Tibial nerve (tissue), 4 donors: Measurements from ENCODE around the gene LGI1. TPM values are rescaled to one million over a fixed set of nuclear protein-coding genes. Genes with fewer than 3 reads are reported as not detected.

Experiments used
- DNase-seq, 2 donors: peaks; one replicate each; pipeline ENCODE4 v3.0.0-alpha.2; 2019; ENCODE audit warnings: low spot score in 2 of 2
- H3K27ac ChIP-seq, 4 donors: fragments of 200-600 bp; sonication (generic) in 3 of 4; one replicate each; pipeline ENCODE4 v1.5.1; 2017 to 2019; ENCODE audit warnings: mild to moderate bottlenecking in 1 of 4
- H3K27me3 ChIP-seq, 2 donors: fragments of 200-600 bp; sonication (generic) in 1 of 2; one replicate each; pipeline versions ENCODE4 v1.5.1 to v1.6.0; 2017 to 2019
- H3K36me3 ChIP-seq, 3 donors: fragments of 200-600 bp; sonication (generic); one replicate each; pipeline ENCODE4 v1.5.1; 2018 to 2019
- H3K4me1 ChIP-seq, 4 donors: fragments of 200-600 bp; sonication (generic) in 3 of 4; one replicate each; pipeline ENCODE4 v1.5.1; 2017 to 2019
- H3K4me3 ChIP-seq, 4 donors: fragments of 200-600 bp; sonication (generic) in 3 of 4; one replicate each; pipeline ENCODE4 v1.5.1; 2017 to 2019; ENCODE audit warnings: mild to moderate bottlenecking in 1 of 4, moderate library complexity in 1 of 4
- H3K9me3 ChIP-seq, 4 donors: fragments of 200-600 bp; sonication (generic) in 3 of 4; one replicate each; pipeline ENCODE4 v1.5.1; 2017 to 2019
- CTCF ChIP-seq, 5 experiments: fragments of 200-600 bp in 3 of 5; fragments of 450-650 bp in 2 of 5; sonication (generic) in 3 of 5; IDR thresholded peaks; one replicate each; pipeline ENCODE4 v1.5.1; 2016 to 2019; ENCODE audit warnings: antibody characterized with exemption in 5 of 5, mild to moderate bottlenecking in 3 of 5, moderate library complexity in 2 of 5
- EP300 ChIP-seq, 2 donors: sonication (generic); formaldehyde crosslinking; IDR thresholded peaks; one replicate each; pipeline ENCODE4 v1.6.1; 2017; ENCODE audit warnings: antibody characterized with exemption in 2 of 2, mild to moderate bottlenecking in 1 of 2
- POLR2A ChIP-seq, 2 donors: fragments of 450-650 bp; IDR thresholded peaks; one replicate each; pipeline ENCODE4 v1.6.1; 2017; ENCODE audit warnings: antibody characterized with exemption in 2 of 2, mild to moderate bottlenecking in 2 of 2, moderate library complexity in 2 of 2
- WGBS, 2 donors: methylation state at CpG; one replicate each; pipeline ENCODE4 v1.1.5; 2018; 5-methylcytosine and 5-hydroxymethylcytosine counted together
- total RNA-seq, 4 donors: library from RNA; depleted of rRNA; stranded (reverse); fragments of >200 nt; gene quantifications; one replicate each; pipeline ENCODE4 v1.1.0, GENCODE V29; 2016

The LGI1 gene
- total RNA-seq, 4 donors from 2014 or later, result 8.4 to 21.0 (median 14.1) TPM

DNA sequence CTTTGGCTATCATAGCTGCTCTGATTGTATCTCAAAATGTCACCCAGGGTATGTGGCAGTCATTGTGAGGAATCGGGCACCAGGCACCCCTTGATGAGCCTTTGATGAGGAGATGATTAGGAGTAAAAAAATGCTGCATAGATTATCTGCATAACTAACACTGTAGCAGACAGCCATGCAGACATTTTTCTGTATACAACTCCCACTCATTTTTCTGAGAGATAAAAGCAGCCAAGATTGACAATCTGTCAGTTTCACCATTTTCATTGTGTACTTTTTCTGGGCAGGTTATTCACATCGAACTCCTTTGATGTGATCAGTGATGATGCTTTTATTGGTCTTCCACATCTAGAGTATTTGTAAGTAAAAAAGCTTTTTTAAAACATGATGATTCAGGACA is 19.4 kb downstream of the LGI1 start:
- Histone ChIP-seq H3K36me3 (no peaks in the 10 kb centered on the region), H3K9me3 (no peaks in the 10 kb centered on the region), H3K4me1 (peaks cover 0 to 12% (median 0%) of the 10 kb centered on the region in 4 donors), H3K27me3 (no peaks in the 10 kb centered on the region), H3K27ac (peak overlapping the region in 3 of 4 donors; percentile 3 to 66 (median 55)), H3K4me3 (no peak overlapping the region)
- no peak for TF ChIP-seq CTCF (IDR thresholded peaks at IDR 0.05)
- TF ChIP-seq EP300 (IDR thresholded peaks at IDR 0.05), result no peak
- no peak for TF ChIP-seq POLR2A (IDR thresholded peaks at IDR 0.05)
- DNase-seq, result no peak
- WGBS, 2 donors, result 38 to 44% methylated on average over 2 of the region's 2 CpGs

- no peak for DNase-seq
- 67 to 77% methylated on average over 2 of the region's 2 CpGs for WGBS, 2 donors
- H3K4me1 ChIP-seq, result no peaks in the 10 kb centered on the region
- no peaks in the 10 kb centered on the region for H3K36me3 ChIP-seq
- H3K9me3 ChIP-seq, result no peaks in the 10 kb centered on the region
- TF ChIP-seq CTCF (IDR thresholded peaks at IDR 0.05) (no peak), POLR2A (IDR thresholded peaks at IDR 0.05) (no peak), EP300 (IDR thresholded peaks at IDR 0.05) (no peak)
- no peak overlapping the region for H3K4me3 ChIP-seq
- no peaks in the 10 kb centered on the region for H3K27me3 ChIP-seq
- no peak overlapping the region for H3K27ac ChIP-seq
Observed at GRCh38 chr10:93784059-93784458, 26.3 kb downstream of the LGI1 start.

DNA sequence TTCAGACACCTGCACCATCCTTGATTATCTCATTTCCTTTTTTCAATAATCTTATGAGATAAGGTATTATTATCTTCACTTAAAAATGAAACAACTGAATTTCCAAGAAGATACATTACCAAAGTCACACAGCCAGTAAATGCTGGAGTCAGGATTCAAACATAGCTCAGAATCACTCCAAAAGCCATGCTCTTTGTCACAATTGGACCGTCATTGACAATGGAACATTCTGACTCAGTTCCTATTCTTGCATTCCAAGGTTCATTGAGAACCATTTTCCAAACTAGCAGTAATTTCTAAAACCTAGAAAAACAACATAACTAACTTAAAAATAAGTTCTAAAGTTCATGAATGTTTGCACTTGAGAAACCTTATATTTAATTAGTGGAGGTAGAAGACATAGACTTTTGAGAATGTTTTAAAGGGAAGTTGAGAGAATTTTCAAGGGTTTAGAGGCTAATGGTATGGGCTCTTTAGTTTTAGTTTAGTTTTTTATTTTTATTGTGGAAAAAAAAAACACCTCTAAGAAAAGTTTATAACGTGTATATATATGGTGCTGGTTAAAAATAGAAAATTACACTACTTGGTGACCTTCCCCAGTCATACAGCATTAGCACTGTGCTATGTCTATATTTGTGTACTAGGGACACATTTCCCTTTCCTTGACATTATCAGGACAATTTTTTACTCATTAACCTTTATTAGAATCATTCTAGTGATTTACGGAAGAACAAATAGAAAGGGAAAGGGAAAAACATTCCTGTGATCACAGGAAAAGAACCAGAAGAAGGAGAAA is 30.9 kb downstream of the LGI1 start:
- Histone ChIP-seq H3K36me3 (no peaks in the 10 kb centered on the region), H3K4me1 (peaks cover 0 to 18% (median 2%) of the 10 kb centered on the region in 4 donors), H3K4me3 (no peak overlapping the region), H3K27me3 (no peaks in the 10 kb centered on the region), H3K9me3 (no peaks in the 10 kb centered on the region), H3K27ac (no peak overlapping the region)
- 89% methylated on average over 3 of the region's 3 CpGs for WGBS, 2 donors
- TF ChIP-seq EP300 (IDR thresholded peaks at IDR 0.05), result no peak
- TF ChIP-seq CTCF (IDR thresholded peaks at IDR 0.05), result no peak
- TF ChIP-seq POLR2A (IDR thresholded peaks at IDR 0.05), result no peak
- DNase-seq, result no peak

DNA sequence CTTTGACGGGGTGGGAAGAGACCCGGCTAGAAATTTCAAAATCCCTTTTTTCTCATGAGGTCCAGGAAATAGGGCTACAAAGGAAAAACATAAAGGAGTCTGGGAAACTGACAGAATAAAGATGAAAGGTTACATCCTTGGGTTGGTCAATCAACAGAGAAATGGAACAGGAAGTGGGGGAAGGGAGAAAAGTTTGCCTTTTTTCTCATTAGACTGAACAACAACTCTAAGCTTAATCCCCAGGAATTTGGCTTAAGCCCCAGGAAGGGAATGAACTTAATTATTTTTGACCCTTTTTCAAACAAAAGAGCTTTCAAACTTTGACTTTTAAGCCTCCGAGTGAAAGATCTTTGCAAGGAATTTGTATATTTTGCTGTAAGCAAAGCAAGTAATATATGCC is 32.7 kb downstream of the LGI1 start:
- Histone ChIP-seq H3K4me3 (no peak overlapping the region), H3K4me1 (peaks cover 0 to 18% (median 2%) of the 10 kb centered on the region in 4 donors), H3K9me3 (no peaks in the 10 kb centered on the region), H3K27ac (peak overlapping the region in 2 of 4 donors; percentile 54 to 78), H3K27me3 (no peaks in the 10 kb centered on the region), H3K36me3 (peaks cover 0 to 4% (median 0%) of the 10 kb centered on the region in 3 donors)
- WGBS, 2 donors, result 20 to 24% methylated on average over 3 of the region's 3 CpGs
- no peak for DNase-seq
- no peak for TF ChIP-seq CTCF (IDR thresholded peaks at IDR 0.05)
- TF ChIP-seq EP300 (IDR thresholded peaks at IDR 0.05), result no peak
- no peak for TF ChIP-seq POLR2A (IDR thresholded peaks at IDR 0.05)

DNA sequence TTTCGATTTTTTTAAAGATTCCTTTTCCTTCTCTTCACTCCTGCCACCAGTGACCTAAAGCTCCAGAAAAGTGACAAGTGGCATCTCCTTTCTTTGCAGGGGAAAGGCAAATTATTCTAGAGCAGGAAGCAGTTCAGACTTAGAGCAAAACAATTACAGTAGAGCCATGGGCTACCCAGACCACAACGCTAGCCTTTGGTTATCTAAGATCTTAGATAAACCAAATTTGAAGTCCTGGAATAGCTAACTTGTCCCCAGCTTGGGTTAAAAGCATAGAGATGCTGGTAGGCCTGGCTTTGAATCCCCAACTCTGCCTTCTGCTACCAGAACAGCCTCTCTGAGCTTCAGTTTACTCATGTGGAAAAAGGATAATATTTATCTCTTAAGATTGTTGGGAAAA is 38.4 kb downstream of the LGI1 start:
- Histone ChIP-seq H3K4me1 (peaks cover 0 to 6% (median 0%) of the 10 kb centered on the region in 4 donors), H3K36me3 (peaks cover 0 to 4% (median 0%) of the 10 kb centered on the region in 3 donors), H3K27ac (no peak overlapping the region), H3K27me3 (no peaks in the 10 kb centered on the region), H3K9me3 (no peaks in the 10 kb centered on the region), H3K4me3 (no peak overlapping the region)
- TF ChIP-seq POLR2A (IDR thresholded peaks at IDR 0.05) (no peak), EP300 (IDR thresholded peaks at IDR 0.05) (no peak), CTCF (IDR thresholded peaks at IDR 0.05) (no peak)
- no peak for DNase-seq
- 82 to 88% methylated on average over 2 of the region's 2 CpGs for WGBS, 2 donors
